Measurements from ENCODE around the gene USP12.

USP12 gene

GRCh38 chr13:27065582-27065981, 106.0 kb downstream of the USP12 start:
- DNase-seq: no peak

GRCh38 chr13:27064252-27064995, 107.2 kb downstream of the USP12 start:
- no peak for DNase-seq

DNA sequence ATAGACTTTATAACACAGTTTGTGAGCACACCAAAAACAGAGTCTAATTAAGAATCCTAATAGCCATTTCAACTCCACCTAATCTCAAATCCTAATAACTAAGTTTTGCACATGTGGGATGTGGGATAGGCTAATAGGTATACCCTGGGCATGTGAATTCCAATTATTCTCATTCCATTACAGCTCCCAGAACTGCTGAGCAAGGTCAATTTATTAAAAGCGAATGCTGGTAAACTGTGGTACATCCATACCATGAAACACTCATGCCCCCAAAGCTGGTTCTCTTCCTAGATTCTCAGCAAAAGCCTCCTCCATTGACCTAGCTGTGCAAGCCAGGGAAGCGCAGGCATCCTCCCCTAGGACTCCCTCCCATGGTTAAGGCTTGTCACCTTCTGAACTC, 113.8 kb downstream of the USP12 start:
- DNase-seq: no peak

- DNase-seq: no peak
Measured at GRCh38 chr13:27055526-27055925, 116.1 kb downstream of the USP12 start.

- DNase-seq: no peak
Measured at GRCh38 chr13:27054760-27055159, 116.9 kb downstream of the USP12 start.

DNA sequence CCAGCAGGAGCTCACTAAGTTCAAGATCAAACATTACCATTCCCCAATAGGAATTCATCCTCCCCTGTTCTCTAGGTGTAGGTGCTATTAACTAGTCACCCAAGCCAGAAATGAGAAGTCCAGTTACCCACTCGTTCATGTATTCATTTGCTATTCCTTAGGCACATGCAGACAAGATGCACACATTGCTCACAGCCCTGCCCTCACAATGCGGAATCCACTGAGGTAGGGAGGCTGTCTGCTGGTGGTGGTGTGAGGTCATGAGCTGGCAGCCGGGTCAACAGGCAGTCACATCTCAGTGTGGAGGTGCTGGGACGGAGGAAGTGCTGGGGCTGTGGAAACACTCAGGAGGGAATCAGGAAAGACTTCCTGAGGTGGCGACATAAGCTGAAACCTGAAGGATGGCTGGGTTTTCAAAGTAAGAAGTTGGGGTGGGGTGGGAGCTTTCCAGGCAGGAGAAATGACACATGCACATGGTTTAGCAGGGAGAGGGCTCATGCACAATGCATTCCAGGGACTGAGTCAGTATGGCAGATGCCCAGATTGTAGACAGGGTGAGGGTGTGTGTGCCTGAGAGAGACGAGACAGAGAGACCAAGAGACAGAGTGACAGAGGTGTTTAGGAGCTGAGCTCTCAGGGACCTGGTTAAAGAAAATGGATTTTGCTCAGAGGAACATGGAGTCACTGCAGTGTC, 117.6 kb downstream of the USP12 start:
- DNase-seq: no peak

DNA sequence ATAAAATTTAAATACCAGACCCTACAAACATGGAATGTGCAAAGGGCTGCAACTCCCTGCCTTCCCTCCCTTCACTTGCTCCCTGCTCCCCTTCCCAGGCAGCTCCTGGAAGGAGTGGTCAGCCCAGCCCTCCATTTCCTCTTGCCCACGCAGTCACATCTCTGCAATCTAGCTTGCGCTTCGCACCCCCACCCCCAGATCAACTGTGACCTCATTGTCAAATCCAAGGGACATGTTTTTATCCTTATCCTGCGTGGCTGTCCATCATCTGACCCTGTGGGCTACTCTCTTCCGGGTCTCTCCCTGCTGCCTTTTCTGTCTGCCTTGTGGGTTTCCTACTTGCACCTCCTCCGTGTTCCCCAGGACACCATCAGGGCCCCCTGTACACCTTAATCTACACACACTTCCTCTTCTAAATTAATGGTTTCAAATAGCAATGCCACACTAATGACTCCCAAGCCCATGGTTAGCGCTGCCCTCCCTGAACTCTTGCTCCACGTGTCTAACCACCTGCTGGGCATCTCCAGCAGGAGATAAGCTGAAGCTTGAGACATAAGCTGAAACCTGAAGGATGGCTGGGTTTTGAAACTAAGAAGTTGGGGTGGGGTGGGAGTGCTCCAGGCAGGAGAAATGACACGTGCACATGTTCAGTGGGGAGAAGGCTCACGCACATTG, 118.3 kb downstream of the USP12 start:
- no peak for DNase-seq

DNA sequence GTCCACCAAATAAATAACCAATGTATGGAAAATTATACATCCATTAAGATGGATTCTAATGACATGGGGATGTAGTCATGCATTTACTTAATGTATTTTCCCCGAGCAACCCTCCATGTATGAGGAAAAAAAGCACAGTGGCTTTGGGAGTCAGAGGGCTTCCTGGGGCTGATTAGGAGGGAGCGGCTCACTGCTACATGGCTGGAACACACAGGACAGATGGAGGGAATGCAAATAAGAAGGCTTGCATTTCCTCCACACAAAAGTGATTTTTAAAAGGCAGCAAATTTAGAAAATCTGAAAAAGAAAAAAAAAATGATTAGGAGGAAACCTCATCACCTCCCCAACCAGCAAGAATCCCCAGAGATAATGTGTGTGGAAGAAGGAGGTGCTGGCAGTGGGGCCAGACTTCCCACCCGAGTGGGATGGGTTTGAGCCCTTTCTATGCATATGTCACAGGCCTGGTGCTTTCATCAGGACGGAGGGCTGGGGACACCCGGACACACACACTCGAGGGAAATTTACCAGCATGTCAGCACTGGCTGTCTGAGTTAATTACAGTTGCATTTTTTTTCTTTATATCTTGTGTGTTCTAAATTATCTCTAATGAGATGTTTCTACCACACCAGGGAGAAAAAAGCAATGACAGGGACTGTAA, 118.9 kb downstream of the USP12 start:
- no peak for DNase-seq

DNA sequence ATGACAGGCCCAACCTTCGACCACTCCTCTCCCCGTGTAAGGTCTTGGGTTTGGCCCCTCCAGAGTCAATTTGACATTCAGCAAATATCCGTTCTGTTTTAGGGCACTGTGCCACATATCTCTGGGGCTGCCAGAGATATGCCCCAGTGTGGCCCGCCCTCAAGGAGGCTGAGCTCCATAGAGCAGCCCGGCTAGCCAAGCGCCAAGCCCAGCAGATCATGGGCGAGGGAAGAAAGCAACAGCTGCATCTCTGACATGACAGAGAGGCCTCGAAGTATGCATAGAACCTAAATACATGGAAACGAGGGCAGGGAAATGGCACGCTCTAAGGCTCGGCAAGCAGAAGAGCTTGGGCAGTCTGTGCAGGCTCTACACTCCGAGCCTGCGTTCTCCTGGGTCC, 124.5 kb downstream of the USP12 start:
- no peak for DNase-seq

DNA sequence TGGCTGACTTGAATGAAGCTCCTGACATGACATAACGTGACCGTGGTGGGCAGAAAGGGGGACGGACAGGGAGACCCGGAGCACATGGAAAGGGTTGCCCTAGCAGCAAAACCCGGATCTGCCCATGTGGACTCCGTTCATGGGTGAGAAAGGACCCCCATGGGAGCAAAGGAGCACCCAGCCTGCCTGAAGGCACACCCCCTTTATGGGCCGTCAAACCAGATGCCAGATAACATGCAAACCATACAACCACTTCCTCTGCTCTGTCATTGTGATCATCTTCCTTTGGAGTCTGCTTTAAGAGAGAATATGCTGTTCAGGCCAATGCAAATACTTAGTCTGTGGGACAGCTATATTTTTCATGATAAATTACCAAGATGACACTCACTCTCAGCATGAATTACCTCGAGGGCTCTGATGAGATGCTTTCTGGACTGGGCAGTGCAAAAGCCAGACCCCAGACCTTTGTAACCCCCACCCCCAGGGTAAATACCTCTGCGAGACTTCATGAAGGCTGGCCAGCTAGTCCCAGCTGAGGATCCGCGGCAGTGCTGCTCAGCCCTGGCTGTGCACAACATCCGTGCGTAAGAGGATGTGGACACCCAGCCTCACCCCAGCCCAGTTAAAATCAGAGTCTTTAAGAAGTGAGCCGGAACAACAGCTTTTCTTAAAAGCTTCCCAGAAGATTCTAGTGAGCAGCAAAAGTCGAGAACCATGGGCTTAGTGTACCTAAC, 126.6 kb downstream of the USP12 start:
- DNase-seq: no peak

GRCh38 chr13:27043013-27043412, 128.6 kb downstream of the USP12 start:
- no peak for DNase-seq

GRCh38 chr13:27041341-27041740, 130.3 kb downstream of the USP12 start:
- DNase-seq: no peak

GRCh38 chr13:27040826-27041108, 130.8 kb downstream of the USP12 start:
- no peak for DNase-seq

DNA sequence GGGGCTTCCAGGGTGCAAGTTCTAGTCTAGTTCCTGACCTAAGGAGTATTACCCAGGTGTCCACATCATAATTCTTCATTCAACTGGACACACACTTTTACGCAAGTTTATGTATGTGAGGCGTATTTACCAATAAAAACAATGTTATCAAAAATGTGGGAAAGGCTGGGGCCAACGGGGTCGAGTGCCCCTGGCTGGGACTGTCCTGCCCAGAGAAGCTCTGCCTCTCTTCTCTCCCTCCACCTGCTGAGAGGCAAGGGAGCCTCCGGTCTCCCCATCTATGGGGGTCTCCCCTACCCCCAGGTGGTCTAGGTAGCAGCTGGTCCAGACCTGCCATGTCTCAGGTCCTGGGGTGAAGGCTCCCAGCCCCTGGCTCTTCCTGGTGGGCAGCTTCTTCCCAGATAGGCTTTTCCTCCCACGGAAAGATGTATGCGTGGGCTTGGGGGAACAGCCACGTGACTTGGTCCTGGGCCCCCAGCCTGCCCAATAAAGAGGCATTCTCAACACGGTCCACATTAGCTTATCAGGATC, 132.4 kb downstream of the USP12 start:
- no peak for DNase-seq

GRCh38 chr13:27038323-27038722, 133.3 kb downstream of the USP12 start:
- DNase-seq: no peak

- no peak for DNase-seq
Measured at GRCh38 chr13:27037571-27037970, 134.0 kb downstream of the USP12 start.

DNA sequence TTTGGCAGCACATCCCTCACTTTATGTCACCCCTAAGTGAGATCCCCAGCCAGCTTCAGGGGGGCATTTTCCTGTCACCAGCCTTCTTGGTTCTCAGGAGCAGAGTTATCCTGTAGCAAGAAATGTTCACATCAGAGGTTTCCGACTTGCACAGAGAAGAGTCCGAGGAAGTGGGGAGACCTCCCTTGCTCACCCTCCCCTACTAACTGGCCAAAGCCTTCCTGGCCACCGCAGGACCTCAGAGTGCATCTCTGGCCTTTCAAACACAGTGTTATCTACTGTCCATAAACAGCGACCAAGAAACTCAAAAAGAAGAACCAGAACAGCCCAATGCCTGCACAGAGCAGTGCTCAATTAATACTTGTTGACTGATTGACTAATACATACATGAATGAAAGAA, 134.4 kb downstream of the USP12 start:
- DNase-seq: no peak

DNA sequence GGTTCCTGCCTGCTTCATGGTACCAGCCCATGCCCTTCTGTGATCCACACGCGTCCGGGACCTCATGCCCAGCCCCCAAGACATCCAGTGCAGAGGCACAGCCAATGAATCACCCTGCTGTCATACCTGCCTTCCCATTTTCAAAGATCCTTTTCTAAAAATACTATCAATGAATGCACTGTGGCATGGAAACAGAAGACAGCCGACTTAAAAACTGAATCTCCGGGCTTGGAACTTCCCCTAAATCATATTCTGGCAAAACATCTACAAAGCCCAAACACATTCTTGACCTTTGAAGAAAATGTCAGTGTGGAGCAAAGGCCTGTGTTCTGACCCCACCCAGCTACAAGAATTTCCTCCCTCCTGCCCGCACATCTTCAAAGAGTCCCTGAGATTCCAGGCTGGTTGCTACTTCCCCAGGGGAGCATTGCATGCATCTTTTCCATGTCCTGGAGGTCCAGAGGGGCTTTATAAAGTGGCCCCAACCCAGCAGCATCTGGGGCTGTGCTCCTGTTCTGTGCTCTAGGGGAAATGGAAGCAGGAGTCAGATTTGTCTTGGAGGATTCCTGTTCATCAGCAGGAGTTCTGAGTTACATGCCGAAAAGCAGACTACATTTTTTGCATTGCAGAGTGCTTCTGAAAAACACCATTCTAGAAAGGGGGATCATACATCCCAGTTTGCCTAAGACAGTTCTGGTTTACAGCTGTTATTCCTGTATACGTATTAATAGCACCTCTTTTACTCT, 135.2 kb downstream of the USP12 start:
- DNase-seq: no peak

DNA sequence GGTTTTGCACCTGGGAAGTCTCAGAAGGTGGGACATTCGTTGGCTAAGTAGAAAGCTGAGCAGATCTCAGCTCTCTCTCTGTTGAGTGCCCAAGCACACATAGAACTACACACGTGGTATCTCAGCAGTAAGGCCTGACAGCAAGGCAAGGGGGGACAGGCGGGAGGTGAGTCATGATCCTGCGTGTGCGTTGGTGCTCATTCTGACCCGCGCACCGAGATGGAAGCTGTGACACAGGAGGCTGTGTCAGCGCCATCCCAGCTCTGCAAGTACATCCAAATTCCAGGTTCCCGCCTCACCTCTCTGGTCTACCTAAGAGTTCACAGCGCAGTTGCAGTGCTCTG, 135.7 kb downstream of the USP12 start:
- no peak for DNase-seq

- no peak for DNase-seq
Measured at GRCh38 chr13:27034678-27035111, 136.9 kb downstream of the USP12 start.

- DNase-seq: no peak
Measured at GRCh38 chr13:27028683-27029480, 142.7 kb downstream of the USP12 start.
